ENCODE data around the gene NEGR1.

The NEGR1 gene

GRCh38 chr1:71618191-71618590, 664.1 kb downstream of the NEGR1 start:
- DNase-seq: no peak

DNA sequence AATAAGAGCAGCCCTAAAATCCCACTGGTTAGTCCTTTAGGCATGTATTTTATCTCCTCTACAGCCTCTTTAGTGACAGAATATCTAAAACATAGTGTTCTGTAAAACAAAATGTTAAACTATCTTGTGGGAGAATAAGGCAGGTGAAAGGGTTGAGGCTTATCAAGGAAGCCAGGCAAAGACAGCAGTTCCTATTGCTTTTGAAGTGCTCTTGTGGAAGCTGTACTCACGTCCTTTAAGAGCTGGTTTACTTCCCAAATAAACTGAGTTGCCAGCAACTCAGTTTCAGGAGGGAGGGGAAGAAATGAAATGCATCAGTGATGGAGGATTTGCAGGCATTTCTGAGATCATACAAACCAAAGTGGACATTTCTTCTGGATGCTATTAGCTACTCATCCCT, 671.9 kb downstream of the NEGR1 start:
- no peak for DNase-seq

- no peak for DNase-seq
Observed at GRCh38 chr1:71603044-71603776, 679.1 kb downstream of the NEGR1 start.

- DNase-seq: no peak
Observed at GRCh38 chr1:71600023-71600422, 682.3 kb downstream of the NEGR1 start.

GRCh38 chr1:71599306-71599705, 683.0 kb downstream of the NEGR1 start:
- DNase-seq: no peak

DNA sequence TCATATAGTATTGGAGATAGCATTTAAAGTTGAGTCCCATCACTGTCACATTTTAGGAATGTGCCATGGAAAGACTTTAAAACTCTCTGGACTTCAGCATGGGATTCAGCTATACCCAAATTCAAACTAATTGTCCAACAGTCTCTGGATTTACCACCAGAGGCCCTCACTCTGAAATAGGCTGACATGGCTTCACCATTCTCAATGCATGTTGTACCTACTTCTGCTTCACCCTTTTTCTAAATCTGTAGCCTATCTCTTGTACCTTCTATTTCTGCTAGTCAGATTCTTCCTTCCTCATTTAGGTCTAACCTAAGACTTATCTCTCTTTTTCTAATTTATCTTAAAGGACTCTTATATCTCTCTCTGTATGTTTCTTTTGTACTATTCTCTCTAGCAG, 688.8 kb downstream of the NEGR1 start:
- DNase-seq: no peak

DNA sequence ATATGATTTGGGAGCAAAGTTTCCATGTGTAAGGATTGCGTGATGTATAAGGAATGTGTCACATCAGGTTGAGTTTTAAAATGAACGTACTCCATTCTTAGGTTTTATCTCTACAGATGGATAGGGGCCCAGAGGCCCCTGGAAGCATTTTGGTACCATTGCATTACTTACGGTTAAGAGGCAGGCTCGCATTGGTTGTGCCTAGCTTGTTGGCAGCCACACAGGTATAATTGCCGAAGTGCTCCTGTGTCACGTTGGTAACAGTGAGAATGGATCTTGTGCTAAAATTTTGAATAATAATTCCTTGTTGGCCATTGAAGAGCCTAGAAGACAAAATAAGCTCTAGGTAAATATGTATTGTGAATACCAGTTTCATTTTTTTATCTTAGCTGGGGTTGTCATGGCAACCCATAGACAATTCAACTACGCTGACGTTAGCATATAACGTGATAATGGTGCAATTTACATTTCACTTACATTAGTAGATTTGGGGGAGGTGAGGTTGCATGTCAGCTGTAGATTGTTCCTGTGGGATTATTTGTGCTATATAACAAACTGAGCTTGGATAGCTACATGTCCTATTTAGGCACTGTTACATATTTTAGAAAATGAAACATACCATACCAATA, 689.6 kb downstream of the NEGR1 start:
- no peak for DNase-seq

DNA sequence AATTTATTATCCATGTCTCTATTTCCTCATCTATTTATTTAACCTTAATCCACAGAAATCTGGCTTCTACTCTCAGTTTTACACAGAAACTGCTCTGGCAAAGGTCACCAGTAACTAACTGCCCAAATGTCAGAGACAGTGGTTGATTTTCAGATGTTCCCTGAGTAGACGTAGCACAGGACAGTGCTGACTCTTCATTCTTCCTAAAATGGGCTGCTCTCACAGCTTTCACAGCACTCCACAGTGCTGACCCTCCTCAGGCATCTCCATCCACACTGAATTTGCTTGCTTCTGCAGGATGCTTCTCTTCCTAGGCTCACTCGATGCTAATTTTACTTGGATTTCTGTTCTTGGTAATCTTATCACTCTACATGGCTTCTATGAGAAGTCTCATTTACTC, 693.3 kb downstream of the NEGR1 start:
- no peak for DNase-seq

- no peak for DNase-seq
Observed at GRCh38 chr1:71587961-71588360, 694.4 kb downstream of the NEGR1 start.

GRCh38 chr1:71586030-71586429, 696.3 kb downstream of the NEGR1 start:
- DNase-seq: no peak

DNA sequence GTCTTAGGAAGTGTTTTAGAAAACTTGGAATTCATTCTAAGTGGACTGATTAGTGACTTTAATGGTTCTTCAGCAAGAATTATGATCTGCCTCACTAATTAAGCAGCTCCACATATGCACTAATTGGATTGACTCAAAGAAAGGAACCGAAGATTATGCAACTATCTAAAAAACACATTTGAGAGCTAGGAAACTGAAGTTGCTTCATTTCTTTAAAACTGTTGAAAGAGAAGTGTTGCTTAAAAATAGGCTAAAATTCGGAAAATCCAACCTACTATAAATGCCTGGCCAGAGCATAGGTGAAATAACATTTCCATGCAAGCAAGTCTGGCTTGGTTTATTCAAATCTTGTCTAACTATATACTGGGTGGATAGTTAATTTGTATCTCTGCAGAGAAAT, 698.6 kb downstream of the NEGR1 start:
- no peak for DNase-seq

DNA sequence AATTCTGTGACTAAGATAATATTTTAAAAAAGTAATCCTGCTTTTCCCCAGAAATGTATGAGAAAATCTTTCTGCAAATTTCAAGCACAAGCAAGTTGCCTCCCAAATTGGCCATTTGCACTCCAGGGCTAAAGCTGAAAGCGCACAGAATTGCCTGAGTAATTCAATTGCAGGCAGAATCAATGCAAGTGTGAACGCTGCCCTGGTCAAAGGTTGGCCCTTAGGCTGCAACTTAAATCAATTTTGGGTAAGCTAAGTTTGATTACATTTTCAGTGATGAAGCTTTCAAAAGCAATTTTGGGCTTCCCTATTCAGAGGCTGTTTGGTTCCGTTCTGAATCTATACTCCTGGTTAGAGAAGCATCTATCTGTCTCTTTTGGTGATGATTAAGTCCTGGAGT, 699.7 kb downstream of the NEGR1 start:
- no peak for DNase-seq

DNA sequence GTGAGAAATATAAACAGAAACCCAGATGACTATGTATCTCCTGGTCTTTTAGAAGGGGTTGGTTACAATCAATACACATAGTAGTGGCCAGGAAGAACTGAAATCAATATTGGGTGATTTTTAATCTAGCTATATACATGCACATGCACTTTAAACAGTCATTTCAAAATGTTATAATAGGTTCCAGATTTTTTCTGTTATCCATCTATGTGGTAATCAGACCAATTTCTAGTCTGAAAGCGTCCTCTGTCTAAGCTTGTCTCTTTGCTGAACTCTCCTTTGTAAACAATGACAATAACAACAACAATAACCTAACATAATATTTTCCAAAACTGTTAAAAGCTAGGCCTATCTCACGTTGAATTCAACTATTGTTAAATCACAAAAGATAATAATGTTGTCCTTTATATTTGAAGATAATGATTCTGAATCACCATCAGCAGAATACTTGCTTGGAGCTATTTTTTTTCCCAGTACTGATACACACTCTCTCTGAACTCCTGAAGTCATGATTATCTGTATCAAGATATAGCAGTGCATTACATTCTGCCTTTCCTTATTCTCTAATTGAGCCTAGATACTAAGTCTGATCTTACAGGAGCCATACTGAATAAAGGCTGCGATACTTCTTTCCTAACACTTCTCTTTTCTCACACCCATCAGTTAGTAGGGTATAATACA, 704.7 kb downstream of the NEGR1 start:
- no peak for DNase-seq

DNA sequence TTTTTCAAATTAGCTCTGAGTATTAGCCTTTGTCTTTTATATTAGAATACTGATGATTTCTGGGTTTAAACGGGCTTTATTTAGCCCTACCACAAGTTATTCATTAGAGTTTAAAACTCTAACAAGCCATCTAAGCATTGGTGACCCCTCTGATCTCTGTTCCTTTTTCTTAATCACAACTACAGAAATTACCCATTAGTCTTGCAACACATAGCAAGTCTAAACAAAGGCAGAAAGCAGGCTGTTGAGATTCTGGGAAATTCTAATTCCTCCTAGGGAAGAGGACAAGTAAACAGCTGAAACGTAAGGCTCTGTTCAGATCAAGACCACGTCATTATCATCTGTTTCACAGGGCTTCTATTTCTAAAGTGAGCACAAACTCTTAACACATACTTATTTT, 710.3 kb downstream of the NEGR1 start:
- DNase-seq: no peak

- DNase-seq: no peak
Observed at GRCh38 chr1:71566413-71566812, 715.9 kb downstream of the NEGR1 start.

DNA sequence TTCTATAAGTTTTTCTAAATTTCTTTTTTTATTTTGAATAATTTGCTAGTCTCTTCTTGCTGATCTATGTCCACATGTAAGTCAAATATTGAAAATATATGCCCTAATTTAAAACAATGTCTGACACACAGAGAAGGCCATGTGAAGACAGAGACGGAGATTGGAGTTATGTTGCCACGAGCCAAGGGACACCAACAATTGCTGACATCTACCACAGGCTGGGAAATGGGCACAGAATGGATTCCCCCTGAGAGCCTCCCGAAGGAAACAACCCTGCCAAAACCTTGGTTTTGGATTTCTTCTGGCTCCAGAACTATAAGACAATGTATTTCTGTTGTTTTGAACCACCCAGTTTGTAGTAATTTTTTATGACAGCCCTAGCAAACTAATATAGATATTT, 716.5 kb downstream of the NEGR1 start:
- DNase-seq: no peak

GRCh38 chr1:71565262-71565661, 717.1 kb downstream of the NEGR1 start:
- no peak for DNase-seq

DNA sequence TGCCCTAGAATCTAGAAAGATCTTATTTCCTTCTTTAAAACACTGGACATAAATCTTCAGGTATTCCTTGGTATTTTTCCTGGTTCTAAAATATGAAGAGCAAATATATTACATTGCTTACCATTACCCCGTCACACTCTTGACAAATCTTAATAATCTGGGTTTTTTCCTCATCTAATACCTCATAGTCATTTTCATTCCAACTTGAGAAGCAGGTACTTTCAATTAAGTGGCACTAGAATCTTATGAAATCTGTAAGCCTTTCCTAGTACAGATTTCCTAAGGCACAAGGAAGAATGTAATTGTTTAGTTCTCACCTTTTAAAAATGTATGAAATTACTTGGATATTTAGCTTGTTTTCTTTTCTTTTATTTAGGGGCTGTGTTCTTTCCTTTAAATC, 720.0 kb downstream of the NEGR1 start:
- DNase-seq: no peak

DNA sequence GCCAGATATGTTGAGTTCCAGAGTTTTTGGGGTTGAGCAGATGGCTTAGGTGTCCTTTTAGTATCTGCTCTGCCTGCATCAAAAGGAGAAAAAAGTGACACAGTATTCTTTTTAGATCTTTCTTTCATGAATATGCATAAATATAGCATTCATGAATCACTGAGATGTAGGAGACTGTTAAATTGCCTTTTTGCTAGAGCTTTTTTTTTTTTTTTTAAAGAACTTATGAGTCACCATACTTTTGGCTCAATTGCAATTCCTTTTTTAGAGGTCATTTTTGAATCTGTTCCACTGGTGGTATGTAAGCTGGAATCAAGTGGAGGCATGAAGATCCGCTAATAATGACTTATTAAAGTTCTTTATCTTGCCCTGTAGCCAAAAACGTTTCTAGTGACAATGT, 720.6 kb downstream of the NEGR1 start:
- no peak for DNase-seq

- DNase-seq: no peak
Observed at GRCh38 chr1:71561206-71561605, 721.1 kb downstream of the NEGR1 start.

DNA sequence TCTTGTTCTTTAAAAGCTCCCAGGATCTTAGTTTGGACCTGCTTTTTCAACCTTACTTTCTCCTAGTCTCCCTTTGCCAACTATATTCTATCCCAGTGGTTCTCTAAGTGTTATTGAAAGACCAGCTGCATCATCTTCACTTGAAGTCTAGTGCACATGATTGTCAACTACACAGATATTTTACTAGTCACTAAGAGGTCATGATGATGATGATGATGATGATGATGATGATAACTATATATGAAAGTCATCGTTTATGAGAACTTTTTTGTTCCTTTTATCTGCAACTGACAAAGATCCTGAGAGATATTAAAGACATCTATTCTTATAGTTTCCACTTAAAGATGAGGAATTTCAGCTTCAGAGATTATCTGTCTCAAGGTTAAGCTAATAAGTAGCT, 722.5 kb downstream of the NEGR1 start:
- no peak for DNase-seq

DNA sequence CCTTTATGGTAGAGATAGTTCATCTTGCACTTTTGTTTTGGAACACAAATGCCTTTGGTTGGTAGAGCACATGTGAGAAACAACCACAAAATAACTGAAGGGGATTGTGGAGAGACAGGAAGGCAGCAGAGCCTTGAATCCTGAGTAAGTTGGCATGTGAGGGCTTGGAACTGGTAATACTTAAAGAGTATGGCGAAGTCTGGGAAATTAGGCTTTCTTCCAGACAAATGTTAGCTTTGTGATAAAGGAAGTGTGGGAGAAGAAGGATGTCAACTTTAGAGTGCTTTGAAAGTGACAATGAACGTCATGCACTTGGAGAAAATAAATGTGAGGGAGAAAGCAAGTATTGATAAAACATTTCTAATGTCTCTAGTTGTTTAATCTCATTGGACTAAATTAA, 725.2 kb downstream of the NEGR1 start:
- DNase-seq: no peak

DNA sequence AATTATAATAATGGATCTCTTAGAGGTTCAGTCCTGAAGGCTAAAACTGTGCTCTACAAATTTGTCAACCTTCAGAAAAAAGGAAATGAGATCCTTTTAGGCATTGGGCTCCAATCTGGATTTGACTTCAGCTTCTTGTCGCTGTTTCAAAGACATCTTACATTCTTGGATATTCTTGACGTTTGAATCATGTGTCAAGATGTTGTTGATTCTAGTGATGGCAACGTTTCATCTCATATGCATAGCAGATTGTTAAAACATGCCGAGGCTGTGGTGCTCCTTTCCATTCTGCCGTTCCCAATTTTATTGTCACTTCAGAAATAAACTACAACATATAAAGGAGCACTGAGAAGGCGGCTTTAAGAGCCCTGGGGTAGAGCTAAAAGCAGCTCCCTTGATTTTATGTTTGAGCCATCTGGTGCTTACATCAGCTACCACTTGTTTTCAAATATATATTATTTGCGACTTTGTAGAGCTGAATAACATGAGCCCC, 733.9 kb downstream of the NEGR1 start:
- DNase-seq: no peak

DNA sequence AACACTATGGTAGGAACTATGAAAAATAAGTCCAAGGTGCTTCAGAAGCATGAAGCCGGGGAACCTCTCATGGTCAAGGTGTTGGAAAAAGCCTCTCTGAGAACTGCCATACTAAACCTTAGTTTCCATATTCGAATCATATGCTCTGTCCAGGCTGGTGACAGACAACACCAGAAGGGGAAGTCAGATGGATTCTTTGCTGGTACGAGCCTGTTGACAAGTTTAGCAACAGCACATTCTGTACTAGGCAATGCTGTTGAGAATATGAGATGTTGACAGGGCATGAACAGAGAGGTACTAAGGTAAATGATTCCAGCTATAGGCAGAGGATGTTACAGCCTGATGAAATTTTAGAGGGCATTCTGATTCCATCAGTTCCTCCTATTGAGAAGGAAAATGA, 740.2 kb downstream of the NEGR1 start:
- no peak for DNase-seq
